ENCODE measurements around the gene POLR1D.

GRCh38 chr13:27634791-27635190 is 13.1 kb downstream of the POLR1D start:
- TF ChIP-seq GATA3 (IDR thresholded peaks at IDR 0.05; ENCODE audit: low read depth, low read length) (no peak), GATA2 (IDR thresholded peaks at IDR 0.05; ENCODE audit: low read depth, low read length) (no peak)
